RWPE2 (cell line): ENCODE measurements around the gene TMPRSS3.

ENCODE experiments used
- ATAC-seq: fragments of 200-7000 bp; cut with Tn5 transposase; 3 replicates; pipeline ENCODE4 v1.9.1; 2021; ENCODE audit warnings: low read depth
- DNase-seq: peaks from one replicate; pipeline ENCODE4 v3.0.0-alpha.2; 2020; ENCODE audit warnings: low spot score
- H3K27ac ChIP-seq: fragments of 450-650 bp; 2 replicates; pipeline ENCODE4 v1.5.1; 2017; ENCODE audit warnings: mild to moderate bottlenecking; ENCODE audit not compliant: poor library complexity, severe bottlenecking
- H3K27me3 ChIP-seq: fragments of 250-450 bp; sonication (Bioruptor Pico); 2 replicates; pipeline ENCODE4 v1.5.1; 2021; ENCODE audit warnings: mild to moderate bottlenecking, moderate library complexity; ENCODE audit not compliant: insufficient read depth, poor library complexity, severe bottlenecking
- H3K36me3 ChIP-seq: fragments of 250-450 bp; sonication (Bioruptor Pico); 2 replicates; pipeline ENCODE4 v1.5.1; 2020; ENCODE audit warnings: low read depth, mild to moderate bottlenecking, moderate library complexity
- H3K4me1 ChIP-seq: fragments of 250-450 bp; sonication (Bioruptor Pico); 2 replicates; pipeline ENCODE4 v1.5.1; 2021; ENCODE audit warnings: mild to moderate bottlenecking, moderate library complexity; ENCODE audit not compliant: insufficient read depth, poor library complexity, severe bottlenecking
- H3K4me3 ChIP-seq: fragments of 250-450 bp; sonication (Bioruptor Pico); 2 replicates; pipeline ENCODE4 v1.5.1; 2021; ENCODE audit warnings: mild to moderate bottlenecking, moderate library complexity; ENCODE audit not compliant: severe bottlenecking
- H3K9me3 ChIP-seq: fragments of 250-450 bp; sonication (Bioruptor Pico); 2 replicates; pipeline ENCODE4 v1.5.1; 2021; ENCODE audit warnings: mild to moderate bottlenecking, moderate library complexity; ENCODE audit not compliant: severe bottlenecking
- TF ChIP-seq, protein P1 (sequence below): fragments of 450-650 bp; IDR thresholded peaks from one replicate; pipeline ENCODE4 v1.5.1; 2017; ENCODE audit warnings: mild to moderate bottlenecking, moderate library complexity; ENCODE audit not compliant: poor library complexity, severe bottlenecking

TMPRSS3 gene

DNA sequence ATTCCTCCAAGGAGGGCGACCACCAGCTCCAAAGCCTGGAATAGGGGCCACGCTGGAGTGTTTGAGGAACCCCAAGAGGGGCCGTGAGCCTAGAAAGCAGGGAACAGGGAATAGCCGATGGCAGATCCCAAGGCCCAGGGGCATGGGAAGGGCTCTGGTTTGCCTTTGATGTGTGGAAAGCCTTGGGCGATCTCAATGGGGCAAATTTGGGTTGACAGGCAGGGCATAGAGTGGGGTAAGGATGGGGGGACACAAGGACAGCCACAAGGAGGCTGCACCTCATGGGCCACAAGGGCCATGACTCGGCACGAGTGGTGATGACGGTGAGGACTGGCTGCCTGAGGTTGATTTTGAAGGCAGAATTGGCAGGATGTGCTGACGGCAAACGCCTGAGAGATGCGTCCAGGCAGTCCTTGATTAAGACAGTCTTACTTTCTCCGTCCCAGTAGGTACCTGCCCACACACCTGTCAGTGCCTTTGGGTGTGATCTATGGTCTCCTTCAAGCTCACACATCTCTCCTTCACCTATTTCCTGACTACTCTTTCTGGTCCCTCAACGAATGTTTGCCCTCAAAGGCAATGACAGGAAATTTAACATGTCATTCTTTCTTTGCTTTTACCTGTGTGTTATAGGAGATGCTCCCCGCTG, 2.0 kb upstream of the TMPRSS3 start:
- peaks cover 10% of the 10 kb centered on the region for H3K4me1 ChIP-seq
- TF ChIP-seq, protein P1, sequence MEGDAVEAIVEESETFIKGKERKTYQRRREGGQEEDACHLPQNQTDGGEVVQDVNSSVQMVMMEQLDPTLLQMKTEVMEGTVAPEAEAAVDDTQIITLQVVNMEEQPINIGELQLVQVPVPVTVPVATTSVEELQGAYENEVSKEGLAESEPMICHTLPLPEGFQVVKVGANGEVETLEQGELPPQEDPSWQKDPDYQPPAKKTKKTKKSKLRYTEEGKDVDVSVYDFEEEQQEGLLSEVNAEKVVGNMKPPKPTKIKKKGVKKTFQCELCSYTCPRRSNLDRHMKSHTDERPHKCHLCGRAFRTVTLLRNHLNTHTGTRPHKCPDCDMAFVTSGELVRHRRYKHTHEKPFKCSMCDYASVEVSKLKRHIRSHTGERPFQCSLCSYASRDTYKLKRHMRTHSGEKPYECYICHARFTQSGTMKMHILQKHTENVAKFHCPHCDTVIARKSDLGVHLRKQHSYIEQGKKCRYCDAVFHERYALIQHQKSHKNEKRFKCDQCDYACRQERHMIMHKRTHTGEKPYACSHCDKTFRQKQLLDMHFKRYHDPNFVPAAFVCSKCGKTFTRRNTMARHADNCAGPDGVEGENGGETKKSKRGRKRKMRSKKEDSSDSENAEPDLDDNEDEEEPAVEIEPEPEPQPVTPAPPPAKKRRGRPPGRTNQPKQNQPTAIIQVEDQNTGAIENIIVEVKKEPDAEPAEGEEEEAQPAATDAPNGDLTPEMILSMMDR: no peak
- no peak for ATAC-seq
- no peak for DNase-seq
- H3K36me3 ChIP-seq: no peaks in the 10 kb centered on the region
- no peaks in the 10 kb centered on the region for H3K27me3 ChIP-seq
- no peaks in the 10 kb centered on the region for H3K9me3 ChIP-seq
- H3K4me3 ChIP-seq: no peak overlapping the region
- no peak overlapping the region for H3K27ac ChIP-seq

- peaks cover 10% of the 10 kb centered on the region for H3K4me1 ChIP-seq
- H3K9me3 ChIP-seq: no peaks in the 10 kb centered on the region
- H3K36me3 ChIP-seq: no peaks in the 10 kb centered on the region
- TF ChIP-seq, protein P1: no peak
- no peak for ATAC-seq
- no peak overlapping the region for H3K27ac ChIP-seq
- no peaks in the 10 kb centered on the region for H3K27me3 ChIP-seq
- H3K4me3 ChIP-seq: no peak overlapping the region
- DNase-seq: no peak
These were observed 1.2 kb upstream of the TMPRSS3 start for GRCh38 chr21:42396799-42397745.

DNA sequence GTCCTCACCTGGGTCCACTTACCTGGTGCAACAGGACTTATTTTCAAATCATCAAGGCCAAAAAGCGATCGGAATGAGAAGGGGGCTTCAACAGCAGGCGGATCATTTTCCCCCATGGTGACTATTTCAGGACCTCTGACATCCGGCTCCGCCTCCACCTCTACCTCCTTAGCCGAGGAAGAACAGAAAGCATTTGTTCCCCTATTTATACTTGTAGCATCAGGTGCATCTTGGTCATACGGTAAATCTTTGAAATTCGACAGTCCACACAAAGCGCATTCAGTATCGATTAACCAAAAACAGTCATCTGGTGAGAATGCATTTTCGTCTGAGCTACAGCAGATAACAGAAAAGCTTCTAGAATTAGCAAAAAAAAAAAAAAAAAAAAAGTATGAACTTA, 550 bp downstream of the TMPRSS3 start:
- Histone ChIP-seq H3K4me1 (peaks cover 8% of the 10 kb centered on the region), H3K27me3 (no peaks in the 10 kb centered on the region), H3K36me3 (no peaks in the 10 kb centered on the region), H3K9me3 (no peaks in the 10 kb centered on the region), H3K4me3 (no peak overlapping the region), H3K27ac (no peak overlapping the region)
- DNase-seq (no peak), ATAC-seq (no peak)
- TF ChIP-seq, protein P1: no peak

- H3K27me3 ChIP-seq: no peaks in the 10 kb centered on the region
- DNase-seq: no peak
- no peak overlapping the region for H3K4me3 ChIP-seq
- no peak overlapping the region for H3K27ac ChIP-seq
- TF ChIP-seq, protein P1: no peak
- H3K4me1 ChIP-seq: peaks cover 8% of the 10 kb centered on the region
- H3K9me3 ChIP-seq: no peaks in the 10 kb centered on the region
- H3K36me3 ChIP-seq: no peaks in the 10 kb centered on the region
- ATAC-seq: no peak
These were observed 2.4 kb downstream of the TMPRSS3 start for GRCh38 chr21:42393443-42393950.
